MM.1S (cell line): ENCODE results near the gene NQO1.

Experiments used
- DNase-seq: peaks from one replicate; pipeline ENCODE4 v3.0.0-alpha.2; 2015
- H2AFZ ChIP-seq: fragments of 300-600 bp; sonication (generic); 2 replicates; pipeline ENCODE4 v1.6.0; 2016; ENCODE audit warnings: antibody characterized with exemption, low read length
- H3F3A ChIP-seq: fragments of 300-600 bp; sonication (generic); 2 replicates; pipeline ENCODE4 v1.6.1; 2016; ENCODE audit warnings: mild to moderate bottlenecking, antibody characterized with exemption, low read length, moderate library complexity, mixed read lengths; ENCODE audit not compliant: insufficient read depth
- H3K27ac ChIP-seq: fragments of 300-600 bp; sonication (generic); 2 replicates; pipeline ENCODE4 v1.5.1; 2016; ENCODE audit warnings: mild to moderate bottlenecking, low read length
- H3K27me3 ChIP-seq: fragments of 300-600 bp; sonication (generic); replicated peaks from 2 replicates; pipeline ENCODE4 v1.6.0; 2016; ENCODE audit warnings: low read length; ENCODE audit not compliant: insufficient read depth
- H3K36me3 ChIP-seq: fragments of 300-600 bp; sonication (generic); replicated peaks from 2 replicates; pipeline ENCODE4 v1.6.1; 2016; ENCODE audit warnings: mild to moderate bottlenecking, low read length, mixed read lengths; ENCODE audit not compliant: insufficient read depth
- H3K4me1 ChIP-seq: fragments of 300-600 bp; sonication (generic); 2 replicates; pipeline ENCODE4 v1.6.1; 2016; ENCODE audit warnings: low read length, mixed read lengths
- H3K4me2 ChIP-seq: fragments of 300-600 bp; sonication (generic); 2 replicates; pipeline ENCODE4 v1.6.0; 2016; ENCODE audit warnings: low read depth, low read length
- H3K4me3 ChIP-seq: fragments of 300-600 bp; sonication (generic); 2 replicates; pipeline ENCODE4 v1.5.1; 2016; ENCODE audit warnings: low read length, mixed read lengths
- H3K79me2 ChIP-seq: fragments of 300-600 bp; sonication (generic); 2 replicates; pipeline ENCODE4 v1.6.1; 2016; ENCODE audit warnings: mixed run types, low read length, mixed read lengths
- H3K9ac ChIP-seq: fragments of 300-600 bp; sonication (generic); 2 replicates; pipeline ENCODE4 v1.6.1; 2016; ENCODE audit warnings: low read length, mixed read lengths
- H3K9me2 ChIP-seq: fragments of 300-600 bp; sonication (generic); replicated peaks from 2 replicates; pipeline ENCODE4 v1.6.1; 2016; ENCODE audit warnings: mild to moderate bottlenecking, low read length, mixed read lengths; ENCODE audit not compliant: insufficient read depth
- H3K9me3 ChIP-seq: fragments of 300-600 bp; sonication (generic); replicated peaks from 2 replicates; pipeline ENCODE4 v1.6.1; 2016; ENCODE audit warnings: mild to moderate bottlenecking, low read length, mixed read lengths; ENCODE audit not compliant: insufficient read depth
- H4K20me1 ChIP-seq: fragments of 300-600 bp; sonication (generic); 2 replicates; pipeline ENCODE4 v1.6.1; 2016; ENCODE audit warnings: mild to moderate bottlenecking, low read length, moderate library complexity, mixed read lengths; ENCODE audit not compliant: insufficient read depth
- CTCF ChIP-seq: fragments of 300-600 bp; sonication (generic); IDR thresholded peaks from 2 replicates; pipeline ENCODE4 v1.5.1; 2016; ENCODE audit warnings: antibody characterized with exemption, low read length, mixed read lengths
- EZH2 ChIP-seq: fragments of 300-600 bp; sonication (generic); optimal IDR thresholded peaks from 2 replicates; pipeline ENCODE3; 2017; ENCODE audit warnings: low read depth, mild to moderate bottlenecking, antibody characterized with exemption, low read length, mixed read lengths
- EZH2phosphoT487 ChIP-seq: fragments of 300-600 bp; sonication (generic); IDR thresholded peaks from 2 replicates; pipeline ENCODE4 v1.6.1; 2018; ENCODE audit warnings: antibody characterized with exemption, low read length

NQO1 gene

GRCh38 chr16:69706975-69707340 is 19.4 kb downstream of the NQO1 start:
- Histone ChIP-seq H3K4me1 (no peaks in the 10 kb centered on the region), H3K27ac (no peak overlapping the region), H2AFZ (no peak overlapping the region), H4K20me1 (no peaks in the 10 kb centered on the region), H3K79me2 (no peaks in the 10 kb centered on the region), H3F3A (no peaks in the 10 kb centered on the region), H3K36me3 (no peaks in the 10 kb centered on the region), H3K9me3 (no peaks in the 10 kb centered on the region), H3K4me2 (no peak overlapping the region), H3K27me3 (no peaks in the 10 kb centered on the region), H3K4me3 (no peak overlapping the region), H3K9ac (no peak overlapping the region), H3K9me2 (no peaks in the 10 kb centered on the region)
- TF ChIP-seq CTCF (no peak), EZH2 (no peak), EZH2phosphoT487 (no peak)
- DNase-seq = no peak

GRCh38 chr16:69706256-69706974 is 19.9 kb downstream of the NQO1 start:
- Histone ChIP-seq H3K27ac (no peak overlapping the region), H3K4me2 (no peak overlapping the region), H3F3A (no peaks in the 10 kb centered on the region), H3K4me1 (no peaks in the 10 kb centered on the region), H2AFZ (no peak overlapping the region), H3K4me3 (no peak overlapping the region), H3K9ac (no peak overlapping the region), H3K27me3 (no peaks in the 10 kb centered on the region), H3K9me2 (no peaks in the 10 kb centered on the region), H3K36me3 (no peaks in the 10 kb centered on the region), H3K79me2 (no peaks in the 10 kb centered on the region), H4K20me1 (no peaks in the 10 kb centered on the region), H3K9me3 (no peaks in the 10 kb centered on the region)
- TF ChIP-seq EZH2phosphoT487 = no peak
- TF ChIP-seq CTCF = no peak
- no peak for TF ChIP-seq EZH2
- DNase-seq = no peak

- no peaks in the 10 kb centered on the region for H4K20me1 ChIP-seq
- H3K9me2 ChIP-seq = no peaks in the 10 kb centered on the region
- H2AFZ ChIP-seq = no peak overlapping the region
- no peak overlapping the region for H3K9ac ChIP-seq
- TF ChIP-seq EZH2phosphoT487 (no peak), EZH2 (no peak), CTCF (no peak)
- H3F3A ChIP-seq = no peaks in the 10 kb centered on the region
- no peaks in the 10 kb centered on the region for H3K79me2 ChIP-seq
- DNase-seq = no peak
- H3K9me3 ChIP-seq = no peaks in the 10 kb centered on the region
- H3K4me2 ChIP-seq = no peak overlapping the region
- H3K36me3 ChIP-seq = no peaks in the 10 kb centered on the region
- H3K27ac ChIP-seq = no peak overlapping the region
- no peaks in the 10 kb centered on the region for H3K27me3 ChIP-seq
- H3K4me1 ChIP-seq = no peaks in the 10 kb centered on the region
- no peak overlapping the region for H3K4me3 ChIP-seq
Observed at GRCh38 chr16:69703638-69704037, 22.7 kb downstream of the NQO1 start.
